ENCODE measurements around the gene PDZD2.

PDZD2 gene

GRCh38 chr5:31755676-31756230 lies 116.8 kb downstream of the PDZD2 start:
- no peak for TF ChIP-seq SPI1 (IDR thresholded peaks at IDR 0.05; ENCODE audit: borderline replicate concordance, low read depth)
- no peak for TF ChIP-seq CTCF (IDR thresholded peaks at IDR 0.05; ENCODE audit: insufficient read depth, low read length)
- H3K27me3 ChIP-seq (ENCODE audit: insufficient read depth, poor library complexity, severe bottlenecking) = peaks cover 3% of the 10 kb centered on the region
- no peak for DNase-seq (ENCODE audit: low read depth in 1 of 2, low spot score in 1 of 2)
- no peak overlapping the region for H3K4me3 ChIP-seq (replicated peaks; ENCODE audit: insufficient read depth, low read length)
- H3K27ac ChIP-seq (replicated peaks) = no peak overlapping the region

- no peak for TF ChIP-seq SPI1 (IDR thresholded peaks at IDR 0.05; ENCODE audit: borderline replicate concordance, low read depth)
- TF ChIP-seq REST (IDR thresholded peaks at IDR 0.05; ENCODE audit: insufficient replicate concordance, low read depth) = no peak
- no peak for TF ChIP-seq POLR2AphosphoS5 (IDR thresholded peaks at IDR 0.05; ENCODE audit: low read depth)
- no peak for TF ChIP-seq GABPA (IDR thresholded peaks at IDR 0.05; ENCODE audit: low read depth)
- TF ChIP-seq CTCF (IDR thresholded peaks at IDR 0.05; ENCODE audit: insufficient read depth, low read length) = no peak
- DNase-seq (ENCODE audit: low read depth in 1 of 2, low spot score in 1 of 2) = no peak
- H3K4me3 ChIP-seq (replicated peaks; ENCODE audit: insufficient read depth, low read length) = no peak overlapping the region
- no peak overlapping the region for H3K27ac ChIP-seq (replicated peaks)
- peaks cover 3% of the 10 kb centered on the region for H3K27me3 ChIP-seq (ENCODE audit: insufficient read depth, poor library complexity, severe bottlenecking)
Measured at GRCh38 chr5:31757806-31758205, 118.9 kb downstream of the PDZD2 start.

- Histone ChIP-seq H3K27ac (replicated peaks) (no peak overlapping the region), H3K27me3 (ENCODE audit: insufficient read depth, poor library complexity, severe bottlenecking) (peaks cover 3% of the 10 kb centered on the region), H3K4me3 (replicated peaks; ENCODE audit: insufficient read depth, low read length) (no peak overlapping the region)
- TF ChIP-seq SPI1 (IDR thresholded peaks at IDR 0.05; ENCODE audit: borderline replicate concordance, low read depth) = no peak
- TF ChIP-seq GABPA (IDR thresholded peaks at IDR 0.05; ENCODE audit: low read depth) = no peak
- TF ChIP-seq POLR2AphosphoS5 (IDR thresholded peaks at IDR 0.05; ENCODE audit: low read depth) = no peak
- TF ChIP-seq REST (IDR thresholded peaks at IDR 0.05; ENCODE audit: insufficient replicate concordance, low read depth) = no peak
- no peak for TF ChIP-seq CTCF (IDR thresholded peaks at IDR 0.05; ENCODE audit: insufficient read depth, low read length)
- no peak for DNase-seq (ENCODE audit: low read depth in 1 of 2, low spot score in 1 of 2)
Measured at GRCh38 chr5:31758803-31759425, 120.0 kb downstream of the PDZD2 start.

- Histone ChIP-seq H3K27ac (replicated peaks) (no peak overlapping the region), H3K4me3 (replicated peaks; ENCODE audit: insufficient read depth, low read length) (no peak overlapping the region), H3K27me3 (ENCODE audit: insufficient read depth, poor library complexity, severe bottlenecking) (no peaks in the 10 kb centered on the region)
- DNase-seq (ENCODE audit: low read depth in 1 of 2, low spot score in 1 of 2) = no peak
- no peak for TF ChIP-seq GABPA (IDR thresholded peaks at IDR 0.05; ENCODE audit: low read depth)
- no peak for TF ChIP-seq SPI1 (IDR thresholded peaks at IDR 0.05; ENCODE audit: borderline replicate concordance, low read depth)
- no peak for TF ChIP-seq CTCF (IDR thresholded peaks at IDR 0.05; ENCODE audit: insufficient read depth, low read length)
- no peak for TF ChIP-seq REST (IDR thresholded peaks at IDR 0.05; ENCODE audit: insufficient replicate concordance, low read depth)
- TF ChIP-seq POLR2AphosphoS5 (IDR thresholded peaks at IDR 0.05; ENCODE audit: low read depth) = no peak
Measured at GRCh38 chr5:31759925-31760324, 121.0 kb downstream of the PDZD2 start.

Data from HL-60 (cell line).